Brain microvascular endothelial cell (primary cell): Measurements from ENCODE around the gene ERC2.

Experiments
- DNase-seq: peaks from one replicate; pipeline ENCODE4 v3.0.0-alpha.2; 2020
- H3K27ac ChIP-seq: fragments of 250-450 bp; sonication (Bioruptor Pico); 2 replicates; pipeline ENCODE4 v1.5.1; 2020; ENCODE audit warnings: mild to moderate bottlenecking, moderate library complexity
- H3K27me3 ChIP-seq: fragments of 250-450 bp; sonication (Bioruptor Pico); replicated peaks from 2 replicates; pipeline ENCODE4 v1.5.1; 2020; ENCODE audit warnings: mild to moderate bottlenecking
- H3K36me3 ChIP-seq: fragments of 250-450 bp; sonication (Bioruptor Pico); replicated peaks from 2 replicates; pipeline ENCODE4 v1.5.1; 2020; ENCODE audit warnings: mild to moderate bottlenecking
- H3K4me3 ChIP-seq: 2 replicates; pipeline ENCODE4 v1.5.1; 2011; ENCODE audit warnings: low read depth, mild to moderate bottlenecking, control low read depth, low read length, moderate library complexity
- in situ Hi-C: cut with HindIII; loops from 2 replicates; pipeline ENCODE4 v1.10.0; 2017; ENCODE audit warnings: low sequenced_read_pairs, low pct_ligation_motif_present
- TF ChIP-seq, protein P1 (sequence below): IDR thresholded peaks from 2 replicates; pipeline ENCODE4 v1.5.1; 2011; ENCODE audit warnings: low read depth, mild to moderate bottlenecking, moderate library complexity, low read length, control low read depth, inconsistent platforms; ENCODE audit errors: missing control alignments

Gene ERC2

GRCh38 chr3:56122911-56123310 is 345.4 kb downstream of the ERC2 start:
- in situ Hi-C loops = no loop called here
- TF ChIP-seq, protein P1, sequence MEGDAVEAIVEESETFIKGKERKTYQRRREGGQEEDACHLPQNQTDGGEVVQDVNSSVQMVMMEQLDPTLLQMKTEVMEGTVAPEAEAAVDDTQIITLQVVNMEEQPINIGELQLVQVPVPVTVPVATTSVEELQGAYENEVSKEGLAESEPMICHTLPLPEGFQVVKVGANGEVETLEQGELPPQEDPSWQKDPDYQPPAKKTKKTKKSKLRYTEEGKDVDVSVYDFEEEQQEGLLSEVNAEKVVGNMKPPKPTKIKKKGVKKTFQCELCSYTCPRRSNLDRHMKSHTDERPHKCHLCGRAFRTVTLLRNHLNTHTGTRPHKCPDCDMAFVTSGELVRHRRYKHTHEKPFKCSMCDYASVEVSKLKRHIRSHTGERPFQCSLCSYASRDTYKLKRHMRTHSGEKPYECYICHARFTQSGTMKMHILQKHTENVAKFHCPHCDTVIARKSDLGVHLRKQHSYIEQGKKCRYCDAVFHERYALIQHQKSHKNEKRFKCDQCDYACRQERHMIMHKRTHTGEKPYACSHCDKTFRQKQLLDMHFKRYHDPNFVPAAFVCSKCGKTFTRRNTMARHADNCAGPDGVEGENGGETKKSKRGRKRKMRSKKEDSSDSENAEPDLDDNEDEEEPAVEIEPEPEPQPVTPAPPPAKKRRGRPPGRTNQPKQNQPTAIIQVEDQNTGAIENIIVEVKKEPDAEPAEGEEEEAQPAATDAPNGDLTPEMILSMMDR = no peak

GRCh38 chr3:56121716-56122115 is 346.6 kb downstream of the ERC2 start:
- in situ Hi-C loops = no loop called here
- Histone ChIP-seq H3K27ac (no peak overlapping the region), H3K4me3 (no peak overlapping the region), H3K27me3 (no peaks in the 10 kb centered on the region), H3K36me3 (no peaks in the 10 kb centered on the region)
- DNase-seq = no peak
- TF ChIP-seq, protein P1 = no peak

More at GRCh38 chr3:56122911-56123310, 345.4 kb downstream of the ERC2 start:
- no peaks in the 10 kb centered on the region for H3K36me3 ChIP-seq
- no peaks in the 10 kb centered on the region for H3K27me3 ChIP-seq
- no peak for DNase-seq
- no peak overlapping the region for H3K4me3 ChIP-seq
- no peak overlapping the region for H3K27ac ChIP-seq

DNA sequence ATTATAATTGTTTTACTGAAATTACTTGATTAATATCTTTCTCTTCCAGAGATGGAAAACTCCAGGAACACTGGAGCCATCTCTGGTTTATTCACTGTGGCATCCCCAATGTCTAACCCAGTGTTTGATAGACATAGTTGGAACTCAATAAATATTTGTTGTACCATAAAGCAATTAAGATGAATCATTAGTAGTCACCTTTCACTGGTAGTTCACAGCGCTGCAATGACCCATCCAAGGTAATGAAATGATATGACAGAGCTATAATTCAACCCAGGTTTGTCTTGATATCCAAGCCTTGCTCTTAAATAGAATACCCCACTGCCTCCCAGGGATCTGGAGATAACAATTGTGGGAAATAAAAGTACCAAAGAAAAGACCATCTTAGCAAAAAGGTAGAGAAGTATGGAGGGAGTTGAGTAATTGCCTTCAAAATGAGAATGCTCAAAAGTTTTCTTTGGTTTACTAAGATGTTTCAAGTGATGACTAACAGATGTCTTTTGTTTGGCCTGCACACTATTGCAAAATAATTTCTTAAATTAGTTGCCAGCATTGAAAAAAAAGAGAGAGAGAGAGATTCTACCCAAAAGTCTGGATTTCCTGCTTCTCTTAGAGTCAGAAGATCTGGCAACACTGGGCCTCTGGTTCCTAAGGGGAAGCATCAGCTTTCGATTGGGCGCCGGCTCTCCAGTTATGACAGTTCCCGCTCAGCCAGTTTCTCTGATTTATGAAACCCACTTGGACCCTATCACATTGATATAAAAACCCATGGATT is 348.5 kb downstream of the ERC2 start:
- in situ Hi-C loops = no loop called here
- TF ChIP-seq, protein P1 = no peak

DNA sequence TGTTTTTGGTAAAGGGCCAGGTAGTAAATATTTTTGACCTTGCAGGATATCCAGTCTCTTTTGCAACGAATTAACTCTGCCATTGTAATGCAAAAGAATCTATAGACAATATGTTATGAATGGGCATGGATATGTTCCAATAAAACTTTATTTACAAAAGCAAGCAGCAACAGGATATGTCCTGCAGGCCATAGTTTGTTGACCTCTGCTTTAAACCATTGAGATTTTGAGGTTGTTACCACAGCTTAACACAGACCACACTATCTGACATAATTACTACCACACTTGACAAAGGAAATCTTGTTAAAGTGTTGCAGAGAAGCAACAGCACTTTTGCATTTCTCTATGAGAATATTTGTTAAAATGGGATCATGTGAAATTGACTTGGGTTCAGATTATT is 349.3 kb downstream of the ERC2 start:
- no peak overlapping the region for H3K4me3 ChIP-seq
- no peaks in the 10 kb centered on the region for H3K27me3 ChIP-seq
- DNase-seq = no peak
- TF ChIP-seq, protein P1 = no peak
- no peak overlapping the region for H3K27ac ChIP-seq
- in situ Hi-C loops = no loop called here
- no peaks in the 10 kb centered on the region for H3K36me3 ChIP-seq

More for the DNA sequence above, 348.5 kb downstream of the ERC2 start:
- Histone ChIP-seq H3K36me3 (no peaks in the 10 kb centered on the region), H3K27ac (no peak overlapping the region), H3K4me3 (no peak overlapping the region), H3K27me3 (no peaks in the 10 kb centered on the region)
- DNase-seq = no peak

- Histone ChIP-seq H3K27me3 (no peaks in the 10 kb centered on the region), H3K27ac (no peak overlapping the region), H3K36me3 (no peaks in the 10 kb centered on the region), H3K4me3 (no peak overlapping the region)
- TF ChIP-seq, protein P1 = no peak
- no peak for DNase-seq
- in situ Hi-C loops = no loop called here
Measured at GRCh38 chr3:56115698-56116097, 352.6 kb downstream of the ERC2 start.

GRCh38 chr3:56115199-56115598 is 353.1 kb downstream of the ERC2 start:
- in situ Hi-C loops = no loop called here
- H3K27me3 ChIP-seq = no peaks in the 10 kb centered on the region
- H3K27ac ChIP-seq = no peak overlapping the region
- no peaks in the 10 kb centered on the region for H3K36me3 ChIP-seq
- TF ChIP-seq, protein P1 = no peak
- H3K4me3 ChIP-seq = no peak overlapping the region
- no peak for DNase-seq
